ENCODE results near the gene ZNF641.

ZNF641 gene

GRCh38 chr12:48350249-48351021 is at the start of gene ZNF641:
Gene ZNF641 (minus strand): TSS chr12:48350919. CDS start chr12:48348090, 2,829 bp downstream.
- peak; percentile 74 for DNase-seq

DNA sequence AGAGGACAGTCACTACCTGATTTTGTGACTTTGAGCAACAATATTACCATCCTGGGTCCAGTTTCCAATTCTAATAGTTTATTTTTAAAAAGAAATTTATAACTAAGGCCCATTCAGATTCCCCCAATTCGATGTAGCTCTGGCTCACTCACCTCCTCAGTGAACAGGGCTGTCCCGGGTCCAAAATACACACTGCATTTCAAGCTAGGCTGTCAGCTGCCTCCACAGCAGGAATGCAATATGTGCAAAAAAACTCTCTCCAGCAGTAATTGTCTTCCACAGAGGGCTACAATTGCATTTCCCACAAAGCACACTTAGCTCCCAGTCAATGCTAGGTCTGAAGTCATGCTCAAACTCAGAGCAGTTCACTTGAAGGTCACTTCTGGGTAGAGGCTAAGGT is 39.3 kb upstream of the ZNF641 start:
- no peak for DNase-seq

DNA sequence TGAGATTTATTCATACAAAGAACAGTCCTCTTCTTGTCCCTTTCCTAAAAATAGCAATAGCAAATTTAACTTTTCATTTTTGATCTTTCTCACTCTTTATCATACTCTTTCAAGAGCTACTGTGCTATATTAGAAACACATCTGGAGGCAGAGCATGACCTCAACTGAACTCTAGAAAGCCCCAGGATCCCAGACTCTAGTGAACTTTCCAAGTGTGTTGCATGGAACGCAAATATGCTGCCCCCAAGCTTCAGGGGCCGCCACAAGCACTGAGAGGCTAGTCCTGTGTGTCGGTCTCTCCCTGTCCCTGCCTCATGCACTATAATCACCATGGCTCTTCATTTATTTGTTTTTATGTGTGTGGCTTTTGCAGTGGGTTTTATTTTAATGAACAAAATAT is 38.7 kb upstream of the ZNF641 start:
- DNase-seq, result no peak

- no peak for DNase-seq
Observed at GRCh38 chr12:48388938-48389337, 38.2 kb upstream of the ZNF641 start.

- DNase-seq, result no peak
Observed at GRCh38 chr12:48388460-48388859, 37.7 kb upstream of the ZNF641 start.

DNA sequence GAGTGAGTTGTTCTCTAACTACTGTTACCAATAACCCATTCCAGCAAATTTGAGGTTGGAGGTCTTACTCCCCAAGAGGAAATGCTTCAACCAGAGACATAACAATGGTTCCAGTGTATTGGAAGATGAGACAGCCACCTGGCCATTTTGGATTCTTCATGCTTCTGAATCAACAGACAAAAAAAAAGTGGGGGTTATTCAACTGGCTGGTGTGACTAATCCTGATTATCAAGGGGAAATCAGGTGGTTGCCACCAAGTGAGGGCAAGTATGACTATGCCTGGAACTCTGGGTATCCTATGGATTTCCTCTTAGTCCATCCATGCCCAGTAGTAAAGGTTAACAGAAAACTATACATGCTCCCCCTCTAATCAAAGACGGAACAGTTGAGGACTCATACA is 29.9 kb upstream of the ZNF641 start:
- DNase-seq, result no peak

DNA sequence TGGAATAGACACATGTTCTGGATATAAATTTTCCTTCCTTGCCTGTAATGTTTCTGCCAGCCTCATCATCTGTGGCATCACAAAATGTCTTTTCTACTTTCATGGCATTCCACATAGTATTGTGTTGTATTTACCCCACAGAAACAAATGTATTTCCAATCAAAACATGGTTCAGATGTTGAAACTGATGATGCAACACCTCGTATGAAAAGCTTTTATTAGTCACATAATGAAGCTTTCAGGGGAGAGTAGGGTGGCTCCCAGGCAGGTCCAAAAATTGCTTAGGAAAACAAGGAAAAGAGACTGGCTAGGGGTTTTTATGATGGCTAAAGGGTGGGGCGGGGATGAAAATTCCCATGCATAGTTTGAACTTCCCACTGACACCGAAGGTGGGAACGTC is 29.1 kb upstream of the ZNF641 start:
- DNase-seq, result no peak

DNA sequence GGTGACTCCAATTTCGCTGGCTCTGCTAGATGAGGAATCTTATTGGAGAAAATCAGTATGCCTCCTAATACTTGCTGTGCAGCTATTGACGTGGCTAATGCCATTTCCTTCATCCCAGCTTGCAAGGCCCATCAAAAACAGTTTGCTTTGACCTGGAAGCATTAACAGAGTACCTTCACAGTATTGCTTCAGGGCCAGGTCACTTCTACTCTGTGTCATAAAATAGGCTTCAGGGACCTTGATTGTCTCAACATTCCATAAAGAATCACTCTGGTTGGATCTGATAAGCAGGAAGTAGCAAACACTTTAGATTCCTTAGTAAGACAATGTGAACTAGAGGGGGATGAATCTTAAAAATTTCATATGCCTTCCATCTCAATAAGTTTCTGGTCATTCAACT is 26.9 kb upstream of the ZNF641 start:
- no peak for DNase-seq

- no peak for DNase-seq
Observed at GRCh38 chr12:48374164-48374563, 23.4 kb upstream of the ZNF641 start.

- no peak for DNase-seq
Observed at GRCh38 chr12:48366131-48366530, 15.4 kb upstream of the ZNF641 start.

DNA sequence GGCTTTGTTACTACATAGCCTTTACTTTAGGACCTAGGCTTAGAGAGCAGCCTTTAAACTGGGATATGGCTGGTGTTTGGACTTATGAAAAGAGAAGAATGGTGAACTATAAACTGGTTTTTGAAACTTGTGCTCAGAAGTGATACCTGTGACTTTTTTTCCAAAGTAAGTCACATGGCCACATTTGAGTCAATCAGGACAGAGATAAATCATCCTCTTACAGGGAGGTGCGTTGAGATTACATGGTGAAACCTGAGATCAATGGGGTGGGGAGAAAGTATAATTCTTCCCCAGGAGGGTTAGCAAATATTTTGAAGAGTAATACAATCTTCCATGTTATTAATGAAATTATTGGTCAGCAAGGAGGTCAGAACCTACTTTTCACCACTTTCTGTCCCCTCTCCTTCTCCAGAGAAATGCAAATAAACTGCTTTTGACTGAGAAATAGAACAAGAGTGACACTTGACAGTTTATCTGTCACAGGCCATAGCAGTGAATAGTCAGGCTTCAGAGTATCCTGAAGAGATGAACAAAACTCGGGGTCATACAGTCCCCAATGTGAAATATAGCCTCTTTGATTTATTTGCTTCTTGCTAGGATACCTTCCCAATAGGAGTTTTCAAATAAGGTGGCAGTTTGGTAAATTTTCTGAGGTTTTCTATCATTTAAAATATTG is 11.1 kb upstream of the ZNF641 start:
- DNase-seq, result no peak

- DNase-seq, result no peak
Observed at GRCh38 chr12:48358937-48359513, 8.3 kb upstream of the ZNF641 start.

- DNase-seq, result no peak
Observed at GRCh38 chr12:48356041-48356768, 5.5 kb upstream of the ZNF641 start.

- no peak for DNase-seq
Observed at GRCh38 chr12:48352157-48352760, 1.5 kb upstream of the ZNF641 start.

- DNase-seq, result no peak
Observed at GRCh38 chr12:48351022-48351708, 446 bp upstream of the ZNF641 start.

DNA sequence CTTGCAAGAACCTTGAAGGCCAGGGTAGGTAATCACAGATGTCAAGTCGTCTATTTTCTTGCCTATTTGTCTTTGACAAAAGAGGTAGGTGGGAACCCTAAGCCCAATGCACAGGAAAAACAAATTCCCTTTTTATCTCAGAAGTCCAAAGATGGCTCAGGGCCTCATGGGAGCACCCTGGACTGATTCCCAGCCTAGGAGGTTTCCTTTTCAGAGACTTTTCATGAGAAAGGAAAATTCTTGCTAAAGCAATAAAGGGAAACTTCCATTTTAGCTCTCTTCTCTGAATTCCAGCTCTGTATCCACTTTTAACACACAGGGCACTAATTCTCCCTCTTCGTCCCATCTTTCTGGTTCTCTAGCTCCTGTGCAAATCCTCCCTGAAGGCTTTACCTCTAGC is 1.2 kb downstream of the ZNF641 start:
- DNase-seq, result no peak

DNA sequence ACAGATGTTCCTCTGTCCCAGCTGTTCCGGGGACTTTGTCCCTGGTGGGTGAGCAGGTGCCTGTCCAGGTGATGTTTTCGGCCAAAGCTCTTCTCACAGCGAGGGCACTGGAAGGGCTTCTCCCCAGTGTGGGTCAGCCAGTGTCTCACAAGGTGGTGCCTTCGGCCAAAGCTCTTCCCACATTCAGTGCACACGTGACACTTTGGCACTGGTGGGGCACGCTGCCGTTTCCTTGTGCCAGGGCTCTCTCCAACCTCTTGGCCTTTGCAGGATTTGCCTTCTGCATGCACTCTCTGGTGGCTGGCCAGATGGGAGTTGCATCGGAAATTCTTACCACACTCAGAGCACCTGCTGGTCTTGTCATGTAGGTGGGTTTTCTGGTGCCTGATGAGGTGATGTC is 7.7 kb downstream of the ZNF641 start:
- no peak for DNase-seq

- no peak for DNase-seq
Observed at GRCh38 chr12:48340943-48341342, 9.8 kb downstream of the ZNF641 start.

- DNase-seq, result no peak
Observed at GRCh38 chr12:48339442-48340117, 11.1 kb downstream of the ZNF641 start.

- DNase-seq, result no peak
Observed at GRCh38 chr12:48336564-48336963, 14.2 kb downstream of the ZNF641 start.

- DNase-seq, result no peak
Observed at GRCh38 chr12:48336061-48336460, 14.7 kb downstream of the ZNF641 start.

DNA sequence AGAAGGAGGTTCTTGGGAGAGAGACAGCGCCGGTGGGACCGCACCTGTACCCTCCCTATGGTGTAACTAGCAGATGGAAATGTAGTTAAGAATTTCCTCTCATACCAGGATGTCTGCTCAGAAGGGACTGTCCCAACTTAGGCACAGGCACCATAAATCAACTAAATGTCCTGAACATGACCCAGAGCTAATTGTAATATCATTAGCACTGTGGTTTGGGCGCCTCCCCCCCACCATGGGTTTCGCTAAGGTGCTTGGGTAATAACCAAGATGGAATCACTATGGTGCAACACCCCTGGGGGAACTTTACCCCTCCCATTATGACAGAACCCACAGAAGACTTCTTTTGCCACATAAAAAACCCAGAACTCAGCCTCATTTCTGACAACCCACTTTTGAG is 15.9 kb downstream of the ZNF641 start:
- DNase-seq, result no peak

Data from activated CD4-positive, alpha-beta T cell treated with anti-CD3 and anti-CD28 coated beads for 1 hour (primary cell).